Heart left ventricle (tissue), 16 donors: ENCODE data around the gene HEBP2. TPM values are rescaled to one million over a fixed set of nuclear protein-coding genes. Genes with fewer than 3 reads are reported as not detected.
"Not testable (repeated sequence)": the region's sequence is repeated elsewhere in the genome, so short reads cannot be mapped to it uniquely, and the experiment has no call there.

Experiments used
- ATAC-seq, 4 donors: fragments of 200-7000 bp; cut with Tn5 transposase; one replicate each; pipeline ENCODE4 v1.9.1; 2020 to 2022; ENCODE audit warnings: moderate library complexity in 4 of 4, mild to moderate bottlenecking in 3 of 4, moderate number of reproducible peaks in 1 of 4
- DNase-seq, 5 donors: peaks; one replicate each; pipeline ENCODE4 v3.0.0-alpha.2; 2020
- H3K27ac ChIP-seq, 12 donors: fragments of 200-600 bp; sonication (generic) in 4 of 12; one replicate each; pipeline versions ENCODE4 v1.5.0 to v1.8.0; 2016 to 2022; ENCODE audit warnings: mild to moderate bottlenecking in 2 of 12
- H3K27me3 ChIP-seq, 9 donors: fragments of 200-600 bp; sonication (generic) in 2 of 9; one replicate each; pipeline versions ENCODE4 v1.5.1 to v1.8.0; 2016 to 2022; ENCODE audit warnings: mild to moderate bottlenecking in 3 of 9
- H3K36me3 ChIP-seq, 9 donors: fragments of 200-600 bp; sonication (generic) in 2 of 9; one replicate each; pipeline versions ENCODE4 v1.5.0 to v1.8.0; 2018 to 2022; ENCODE audit warnings: mild to moderate bottlenecking in 2 of 9
- H3K4me1 ChIP-seq, 12 donors: fragments of 200-600 bp; sonication (generic) in 4 of 12; one replicate each; pipeline versions ENCODE4 v1.5.0 to v1.8.0; 2016 to 2022; ENCODE audit warnings: mild to moderate bottlenecking in 3 of 12
- H3K4me3 ChIP-seq, 12 donors: fragments of 200-600 bp; sonication (generic) in 4 of 12; one replicate each; pipeline versions ENCODE4 v1.5.0 to v1.8.0; 2017 to 2022; ENCODE audit warnings: mild to moderate bottlenecking in 9 of 12, moderate library complexity in 4 of 12
- H3K9me3 ChIP-seq, 12 donors: fragments of 200-600 bp; sonication (generic) in 4 of 12; one replicate each; pipeline versions ENCODE4 v1.5.0 to v1.8.0; 2016 to 2022; ENCODE audit warnings: mild to moderate bottlenecking in 1 of 12
- CTCF ChIP-seq, 12 donors: fragments of 200-600 bp; sonication (generic) in 4 of 12; IDR thresholded peaks; one replicate each; pipeline versions ENCODE4 v1.5.0 to v1.8.0; 2018 to 2022; ENCODE audit warnings: antibody characterized with exemption in 12 of 12, mild to moderate bottlenecking in 5 of 12
- POLR2A ChIP-seq, 2 donors: fragments of 450-650 bp; IDR thresholded peaks; one replicate each; pipeline ENCODE4 v1.6.1; 2017; ENCODE audit warnings: antibody characterized with exemption in 2 of 2, mild to moderate bottlenecking in 2 of 2, moderate library complexity in 2 of 2
- WGBS, 4 donors: extraction: QIAGEN DNeasy Blood & Tissue Kit in 2 of 4; methylation state at CpG; one replicate each; pipeline versions ENCODE4 v1.1.5 to v1.1.7; 2013 to 2018; 5-methylcytosine and 5-hydroxymethylcytosine counted together
- intact Hi-C, 10 donors: fragments of 100-400 bp; cut with DNase I; formaldehyde crosslinking; loops; one replicate each; pipeline versions ENCODE4 v1.11.1 to v1.14.2; 2022
- polyA plus RNA-seq, 2 donors: library from polyadenylated mRNA; stranded (reverse); fragments of 200-250 nt; gene quantifications; one replicate each; pipeline ENCODE4 v1.2.3, GENCODE V29; 2013
- total RNA-seq, 9 donors: library from RNA; depleted of rRNA in 2 of 9; stranded (reverse); fragments of >200 nt in 2 of 9; fragmentation: NEBNext Ultra II Directional in 3 of 9; extraction: Animal tissue kit (Norgen Biotek cat#: 25700) in 3 of 9; gene quantifications; one replicate each; pipeline versions ENCODE4 v1.1.0 to v1.2.4, GENCODE V29; 2016 to 2023
- donor health status: ischemic (EF 13 %, LVEDD 7.1; RV severe dilation, severe dysfunction).
- donor health status: healthy with polysubstance abuse.
- donor health status: DM: no; HTN: yes; CAD: no.
- donor health status: DM: no; HTN: no; CAD: no.
- donor health status: ischemic (EF 25% LVEDD 6.9; RV normal size, moderate dysfunction).
- donor health status: ischemic (EF 25% LVEDD 5.7; RV mildly dilated, moderate dysfunction).
- donor health status: healthy.
- donor health status: DM: yes; HTN: yes; CAD: no.
- donor health status: ischemic (EF 35%, LVEDD 5.7; RV mildly dilated, moderate dysfunction).
- donor health status: nonischemic (EF 11% LVEDD 7.7; RV severe dilation, severe dysfunction).
- donor health status: DM: yes; HTN: yes; CAD: no.
- donor health status: PGD.
- donor health status: ischemic (EF 29% LVEDD 5.4; RV normal size, mild dysfunction).
- donor health status: nonischemic (EF 23%, LVEDD 6.1; RV moderate dilation, normal function).

The HEBP2 gene
- total and polyA plus RNA-seq, 11 donors, result 20.3 to 110 (median 90.2) TPM

GRCh38 chr6:138424004-138424904, 20.2 kb downstream of the HEBP2 start:
- Histone ChIP-seq H3K27me3 (no peaks in the 10 kb centered on the region), H3K9me3 (no peaks in the 10 kb centered on the region), H3K36me3 (peaks cover 0 to 55% (median 19%) of the 10 kb centered on the region in 9 donors), H3K4me1 (peaks cover 0 to 35% (median 9%) of the 10 kb centered on the region in 12 donors), H3K4me3 (no peak overlapping the region), H3K27ac (no peak overlapping the region)
- ATAC-seq (peak in 1 of 4 donors; percentile 30), DNase-seq (no peak)
- TF ChIP-seq CTCF (IDR thresholded peaks at IDR 0.05) (no peak), POLR2A (IDR thresholded peaks at IDR 0.05) (no peak)
- WGBS, 4 donors, result 91 to 94% (median 92%) methylated on average over 48 of the region's 48 CpGs
- intact Hi-C loops, result loop anchor here in 5 of 10 donors (5.0 to 10.0 kb wide), 5 partner anchors 81 to 348 kb away; partner anchors contain the start of gene CCDC28A (in 1 of the 5)

GRCh38 chr6:138425256-138425655, 21.2 kb downstream of the HEBP2 start:
- not testable (repeated sequence) for DNase-seq, H3K9me3 ChIP-seq, ATAC-seq, H3K27ac ChIP-seq, H3K4me3 ChIP-seq, H3K27me3 ChIP-seq
- Histone ChIP-seq H3K36me3 (peaks cover 0 to 55% (median 19%) of the 10 kb centered on the region in 9 donors), H3K4me1 (peaks cover 0 to 45% (median 13%) of the 10 kb centered on the region in 12 donors)
- intact Hi-C loops, result loop anchor here (5.0 to 10.0 kb wide), 9 partner anchors 80 to 342 kb away; no protein-coding TSS in a partner anchor
- 89 to 90% (median 89%) methylated on average over 7 of the region's 7 CpGs for WGBS, 4 donors

- WGBS, 4 donors, result 63 to 74% (median 69%) methylated on average over 5 of the region's 5 CpGs
- H3K4me1 ChIP-seq, result peaks cover 0 to 57% (median 19%) of the 10 kb centered on the region in 12 donors
These were observed 22.6 kb downstream of the HEBP2 start for GRCh38 chr6:138426500-138427123.

GRCh38 chr6:138427701-138428100, 23.7 kb downstream of the HEBP2 start:
- Histone ChIP-seq H3K36me3 (peaks cover 0 to 45% (median 13%) of the 10 kb centered on the region in 9 donors), H3K9me3 (no peaks in the 10 kb centered on the region), H3K27ac (peak overlapping the region in 9 of 12 donors; percentile 3 to 64 (median 42)), H3K4me1 (peaks cover 0 to 58% (median 23%) of the 10 kb centered on the region in 12 donors), H3K27me3 (no peaks in the 10 kb centered on the region), H3K4me3 (no peak overlapping the region)
- DNase-seq (no peak), ATAC-seq (no peak)
- TF ChIP-seq POLR2A (IDR thresholded peaks at IDR 0.05) (no peak), CTCF (IDR thresholded peaks at IDR 0.05) (no peak)
- intact Hi-C loops, result loop anchor here (1.0 to 10.0 kb wide), 12 partner anchors 77 to 340 kb away; no protein-coding TSS in a partner anchor
- WGBS, 4 donors, result 65 to 72% (median 67%) methylated on average over 8 of the region's 8 CpGs

More at GRCh38 chr6:138426500-138427123, 22.6 kb downstream of the HEBP2 start:
- H3K9me3 ChIP-seq, result no peaks in the 10 kb centered on the region
- H3K4me3 ChIP-seq, result no peak overlapping the region
- ATAC-seq (no peak), DNase-seq (no peak)
- intact Hi-C loops, result loop anchor here (5.0 to 10.0 kb wide), 9 partner anchors 78 to 341 kb away; no protein-coding TSS in a partner anchor
- peak overlapping the region in 5 of 12 donors; percentile 1 to 26 (median 6) for H3K27ac ChIP-seq
- no peaks in the 10 kb centered on the region for H3K27me3 ChIP-seq
- H3K36me3 ChIP-seq, result peaks cover 0 to 45% (median 13%) of the 10 kb centered on the region in 9 donors
- TF ChIP-seq POLR2A (IDR thresholded peaks at IDR 0.05) (no peak), CTCF (IDR thresholded peaks at IDR 0.05) (peak in 2 of 12 donors; percentile 19)
